Panc1 (cell line): ENCODE measurements around the gene CCDC146. TPM values are rescaled to one million over a fixed set of nuclear protein-coding genes. Genes with fewer than 3 reads are reported as not detected.
"Not testable (repeated sequence)": the region's sequence is repeated elsewhere in the genome, so short reads cannot be mapped to it uniquely, and the experiment has no call there.

ENCODE experiments used
- ATAC-seq: fragments of 200-7000 bp; cut with Tn5 transposase; 2 replicates; pipeline ENCODE4 v1.9.1; 2020; ENCODE audit warnings: mild to moderate bottlenecking, moderate library complexity
- BruUV-seq: library from RNA; stranded (reverse); fragments of 400-500 nt; replicated peaks from 2 replicates; lab custom pipeline; 2021; lab: Mats Ljungman, UMichigan
- CTCF ChIA-PET: fragments of 300-600 bp; sonication (Branson Sonifier 250); formaldehyde crosslinking; loops from one replicate; lab custom pipeline; 2022; ENCODE audit warnings: antibody characterized with exemption; lab: Charles Lee
- POLR2A ChIA-PET: fragments of 300-600 bp; sonication (Branson Sonifier 250); formaldehyde crosslinking; loops from one replicate; lab custom pipeline; 2022; ENCODE audit warnings: antibody characterized with exemption; lab: Charles Lee
- DNase-seq: peaks from one replicate; pipeline ENCODE4 v3.0.0-alpha.2; 2010; ENCODE audit warnings: low read depth, low spot score
- H3K27ac ChIP-seq: 2 replicates; pipeline ENCODE4 v1.5.1; 2011; ENCODE audit warnings: mild to moderate bottlenecking, low read length, inconsistent platforms
- H3K27me3 ChIP-seq: fragments of 200-500 bp; sonication (Bioruptor generic); 2 replicates; pipeline ENCODE4 v1.6.0; 2014; ENCODE audit warnings: low read length, inconsistent platforms; ENCODE audit not compliant: control insufficient read depth, insufficient read depth
- H3K36me3 ChIP-seq: fragments of 200-500 bp; sonication (Bioruptor generic); 2 replicates; pipeline ENCODE4 v1.5.1; 2014; ENCODE audit warnings: inconsistent platforms, mild to moderate bottlenecking, low read length, moderate library complexity; ENCODE audit not compliant: control insufficient read depth, insufficient read depth
- H3K4me1 ChIP-seq: 2 replicates; pipeline ENCODE4 v1.5.1; 2011; ENCODE audit warnings: inconsistent platforms, mild to moderate bottlenecking, low read length, moderate library complexity; ENCODE audit not compliant: control insufficient read depth, insufficient read depth
- H3K4me3 ChIP-seq, 2 experiments: 2 replicates each; pipeline ENCODE4 v1.5.1; 2011 to 2012; ENCODE audit warnings: low read depth in 2 of 2, low read length in 2 of 2, mild to moderate bottlenecking in 2 of 2, inconsistent platforms in 1 of 2, moderate library complexity in 1 of 2
- H3K9me3 ChIP-seq: fragments of 200-500 bp; sonication (Bioruptor generic); 2 replicates; pipeline ENCODE4 v1.5.1; 2014; ENCODE audit warnings: low read depth, mild to moderate bottlenecking, inconsistent platforms, low read length, moderate library complexity; ENCODE audit not compliant: control insufficient read depth, insufficient read depth
- in situ Hi-C: cut with HindIII; loops from 2 replicates; pipeline ENCODE4 v1.10.0; 2016; ENCODE audit warnings: low sequenced_read_pairs, low pct_unique_long_range_greater_than_20kb
- intact Hi-C: fragments of 100-400 bp; cut with micrococcal nuclease; formaldehyde crosslinking; loops from one replicate; pipeline ENCODE4 v1.10.0; 2022; ENCODE audit not compliant: unreplicated experiment
- total RNA-seq: library from RNA; stranded (reverse); gene quantifications from one replicate; pipeline ENCODE4 v1.2.1, GENCODE V29; 2021; ENCODE audit not compliant: unreplicated experiment
- TF ChIP-seq, protein P1 (sequence below): fragments of 450-650 bp; IDR thresholded peaks from 2 replicates; pipeline ENCODE4 v1.5.1; 2017; ENCODE audit warnings: mild to moderate bottlenecking

The CCDC146 gene
- total RNA-seq, 1 experiment from 2014 or later: 1.2 TPM

DNA sequence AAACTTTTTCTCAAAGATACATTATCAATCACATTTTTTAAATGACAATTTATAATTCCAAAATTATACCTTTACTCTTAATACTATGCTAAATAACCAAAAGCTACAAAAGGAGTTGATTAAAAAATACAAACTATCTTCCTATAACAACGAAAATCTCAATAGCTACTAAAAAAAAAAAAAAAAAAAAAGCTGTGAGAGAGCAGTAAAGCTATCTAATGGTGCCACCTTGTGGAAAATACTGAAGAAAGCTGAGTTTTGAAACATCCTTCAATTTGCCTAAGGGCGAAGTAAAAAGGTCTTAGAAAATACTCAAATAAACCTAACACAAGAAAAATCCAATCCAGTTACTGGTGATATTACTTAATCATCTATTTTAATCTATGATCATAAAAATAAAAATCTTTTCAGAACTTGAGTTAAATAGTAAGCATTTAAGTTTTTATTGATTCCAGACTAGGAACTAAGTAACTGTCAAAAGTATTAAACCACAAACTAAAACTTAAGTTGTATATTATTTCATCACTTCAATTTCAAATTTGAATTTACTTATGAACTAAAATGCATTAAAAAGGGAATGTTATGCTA is 9.6 kb upstream of the CCDC146 start:
- CTCF ChIA-PET: interaction anchor here (0.7 kb wide), 1 partner anchor 368 kb away, joined by 5 read pairs; no protein-coding TSS in a partner anchor
- DNase-seq, H3K9me3 ChIP-seq, H3K4me1 ChIP-seq, H3K4me3 ChIP-seq, in situ Hi-C loops, ATAC-seq, H3K27ac ChIP-seq, H3K36me3 ChIP-seq, POLR2A ChIA-PET, intact Hi-C loops, H3K27me3 ChIP-seq, BruUV-seq: not testable (repeated sequence)
- TF ChIP-seq, protein P1, sequence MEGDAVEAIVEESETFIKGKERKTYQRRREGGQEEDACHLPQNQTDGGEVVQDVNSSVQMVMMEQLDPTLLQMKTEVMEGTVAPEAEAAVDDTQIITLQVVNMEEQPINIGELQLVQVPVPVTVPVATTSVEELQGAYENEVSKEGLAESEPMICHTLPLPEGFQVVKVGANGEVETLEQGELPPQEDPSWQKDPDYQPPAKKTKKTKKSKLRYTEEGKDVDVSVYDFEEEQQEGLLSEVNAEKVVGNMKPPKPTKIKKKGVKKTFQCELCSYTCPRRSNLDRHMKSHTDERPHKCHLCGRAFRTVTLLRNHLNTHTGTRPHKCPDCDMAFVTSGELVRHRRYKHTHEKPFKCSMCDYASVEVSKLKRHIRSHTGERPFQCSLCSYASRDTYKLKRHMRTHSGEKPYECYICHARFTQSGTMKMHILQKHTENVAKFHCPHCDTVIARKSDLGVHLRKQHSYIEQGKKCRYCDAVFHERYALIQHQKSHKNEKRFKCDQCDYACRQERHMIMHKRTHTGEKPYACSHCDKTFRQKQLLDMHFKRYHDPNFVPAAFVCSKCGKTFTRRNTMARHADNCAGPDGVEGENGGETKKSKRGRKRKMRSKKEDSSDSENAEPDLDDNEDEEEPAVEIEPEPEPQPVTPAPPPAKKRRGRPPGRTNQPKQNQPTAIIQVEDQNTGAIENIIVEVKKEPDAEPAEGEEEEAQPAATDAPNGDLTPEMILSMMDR: peak; percentile 24; the same call in 1 of the 2 replicates

DNA sequence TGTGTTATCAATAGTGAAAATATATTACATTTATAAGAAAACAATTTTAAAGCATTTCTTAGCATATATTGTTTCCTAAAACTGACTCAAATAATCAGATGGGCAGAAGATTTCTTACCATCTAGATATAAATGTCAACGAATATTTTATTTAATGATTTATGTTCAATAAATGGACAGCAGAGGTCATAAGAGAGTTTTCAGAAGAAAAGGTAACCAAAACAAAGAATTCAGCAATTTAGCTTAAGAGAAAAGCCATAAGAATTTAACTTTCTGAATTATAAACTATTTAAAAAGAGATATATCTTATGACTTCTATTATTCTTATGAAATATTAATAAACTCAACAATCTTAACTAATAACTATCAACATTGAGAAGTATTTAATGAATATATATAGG is 3.1 kb downstream of the CCDC146 start:
- CTCF ChIA-PET, H3K4me1 ChIP-seq, BruUV-seq, H3K36me3 ChIP-seq, H3K27ac ChIP-seq, in situ Hi-C loops, H3K27me3 ChIP-seq, H3K9me3 ChIP-seq, H3K4me3 ChIP-seq, DNase-seq, ATAC-seq: not testable (repeated sequence)
- intact Hi-C loops: loop anchor here (5.0 to 10.0 kb wide), 2 partner anchors 59 to 207 kb away; no protein-coding TSS in a partner anchor
- POLR2A ChIA-PET: interaction anchor here (0.6 kb wide), 1 partner anchor 124 kb away, joined by 16 read pairs; no protein-coding TSS in a partner anchor

DNA sequence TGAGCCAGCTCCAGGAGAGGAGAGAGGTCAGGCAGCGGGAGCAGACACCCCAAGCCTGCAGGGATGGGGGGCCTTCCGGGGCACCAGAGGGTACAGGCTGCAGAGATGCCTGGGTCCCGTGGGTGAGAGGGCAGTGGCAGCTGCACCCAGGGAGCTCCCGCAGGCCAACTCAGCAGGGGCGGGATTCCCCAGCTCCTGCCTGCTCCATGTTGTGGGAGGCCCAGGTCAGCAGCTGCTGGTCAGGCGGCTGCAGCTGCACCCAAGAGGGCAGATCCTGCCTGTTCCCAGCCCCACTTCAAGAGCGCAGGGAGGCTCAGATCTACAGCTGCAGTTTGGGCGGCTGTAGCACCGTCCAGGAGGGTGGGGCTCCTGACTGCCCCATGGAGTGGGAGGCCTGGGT is 4.6 kb downstream of the CCDC146 start:
- POLR2A ChIA-PET, DNase-seq, CTCF ChIA-PET, in situ Hi-C loops, H3K27me3 ChIP-seq, H3K9me3 ChIP-seq, H3K4me1 ChIP-seq, H3K36me3 ChIP-seq, H3K27ac ChIP-seq, H3K4me3 ChIP-seq, ATAC-seq, BruUV-seq: not testable (repeated sequence)
- intact Hi-C loops: loop anchor here (5.0 to 10.0 kb wide), 2 partner anchors 58 to 205 kb away; no protein-coding TSS in a partner anchor

DNA sequence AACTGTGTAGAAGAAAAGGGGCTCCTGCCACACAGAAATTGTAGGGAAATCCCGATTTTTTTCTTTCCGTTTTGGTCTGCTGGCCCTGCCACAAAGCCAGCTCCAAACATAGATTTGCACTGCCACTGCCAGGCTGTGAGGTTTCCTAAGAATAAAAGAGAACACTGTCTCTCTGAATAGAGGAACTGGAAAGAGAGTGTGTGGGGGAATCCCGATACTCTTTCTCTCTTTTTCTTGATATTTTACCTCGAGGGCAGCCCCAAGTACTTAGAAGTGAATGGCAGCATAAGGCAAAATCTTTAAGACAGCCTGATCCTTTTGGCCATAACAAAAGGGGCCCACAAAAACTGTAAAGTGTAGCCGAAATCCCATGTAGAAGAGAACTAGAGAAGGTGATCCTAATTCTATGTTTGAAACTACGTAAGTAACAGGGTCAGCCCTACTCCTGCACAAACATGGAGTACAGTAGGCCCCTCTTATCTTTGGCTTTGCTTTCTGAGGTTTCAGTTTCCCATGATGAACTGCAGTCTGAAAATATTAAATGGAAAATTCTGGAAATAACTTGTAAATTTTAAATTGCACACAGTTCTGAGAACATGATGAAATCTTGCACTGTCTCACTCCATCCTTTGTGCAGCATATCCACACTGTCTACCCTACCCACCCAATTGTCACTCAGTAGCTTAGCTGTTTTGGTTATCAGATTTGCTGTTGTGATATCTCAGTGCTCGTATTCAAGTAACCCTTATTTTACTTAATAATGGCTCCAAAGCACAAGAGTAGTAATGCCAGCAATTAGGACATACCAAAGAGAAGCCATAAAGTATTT is 6.4 kb downstream of the CCDC146 start:
- H3K27ac ChIP-seq, H3K4me1 ChIP-seq, H3K36me3 ChIP-seq, CTCF ChIA-PET, in situ Hi-C loops, BruUV-seq, H3K9me3 ChIP-seq, H3K4me3 ChIP-seq, DNase-seq, ATAC-seq, H3K27me3 ChIP-seq: not testable (repeated sequence)
- POLR2A ChIA-PET: interaction anchor here (0.7 kb wide), 1 partner anchor 131 kb away, joined by 4 read pairs; no protein-coding TSS in a partner anchor
- intact Hi-C loops: loop anchor here (2.0 to 10.0 kb wide), 3 partner anchors 56 to 204 kb away; no protein-coding TSS in a partner anchor

DNA sequence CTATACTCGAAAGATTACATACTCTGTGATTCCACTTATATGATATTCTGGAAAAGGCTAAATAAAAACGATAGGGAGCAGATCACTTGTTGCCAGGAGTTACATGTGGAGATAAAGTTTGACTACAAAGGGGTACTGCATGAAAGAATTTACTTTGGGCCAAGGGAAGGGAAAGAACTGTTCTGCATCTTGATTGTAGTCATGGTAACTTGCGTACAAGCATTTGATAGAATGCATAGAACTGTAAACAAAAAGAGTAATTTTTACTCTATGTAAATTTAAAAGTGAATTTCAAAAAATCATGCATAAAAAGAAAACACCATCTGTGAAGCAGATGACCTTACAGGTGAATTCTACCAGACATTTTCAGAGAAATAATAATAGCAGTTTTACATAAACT is 9.4 kb downstream of the CCDC146 start:
- CTCF ChIA-PET: not testable (repeated sequence)

DNA sequence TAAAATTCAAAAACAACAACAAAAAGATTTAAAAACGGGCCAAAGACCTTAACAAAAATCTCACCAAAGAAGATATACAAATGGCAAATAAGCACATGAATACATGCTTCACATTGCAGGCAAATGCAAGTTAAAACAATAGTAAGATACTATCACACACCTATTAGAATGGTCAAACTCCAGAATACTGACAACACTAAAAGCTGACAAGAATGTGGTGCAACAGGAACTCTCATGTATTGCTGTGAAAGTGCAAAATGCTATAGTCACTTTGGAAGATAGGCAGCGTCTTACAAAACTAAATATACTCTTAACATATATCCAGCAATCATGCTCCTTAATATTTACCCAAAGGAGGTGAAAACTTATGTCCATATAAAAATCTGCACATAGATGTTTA is 16.3 kb downstream of the CCDC146 start:
- H3K4me3 ChIP-seq, H3K9me3 ChIP-seq, CTCF ChIA-PET, H3K36me3 ChIP-seq, DNase-seq, H3K27ac ChIP-seq, ATAC-seq, in situ Hi-C loops, H3K4me1 ChIP-seq, H3K27me3 ChIP-seq, POLR2A ChIA-PET, BruUV-seq, intact Hi-C loops: not testable (repeated sequence)

More for the DNA sequence above, 9.4 kb downstream of the CCDC146 start:
- H3K4me1 ChIP-seq, POLR2A ChIA-PET, H3K4me3 ChIP-seq, H3K9me3 ChIP-seq, H3K36me3 ChIP-seq, intact Hi-C loops, ATAC-seq, H3K27ac ChIP-seq, BruUV-seq, H3K27me3 ChIP-seq, in situ Hi-C loops, DNase-seq: not testable (repeated sequence)
